GM20431 (cell line): Measurements from ENCODE around the gene FAH.
"Not testable (repeated sequence)": the region's sequence is repeated elsewhere in the genome, so short reads cannot be mapped to it uniquely, and the experiment has no call there.

Experiments
- in situ Hi-C: fragments of 300-500 bp; cut with MseI, MboI; formaldehyde crosslinking; loops from one replicate; pipeline ENCODE4 v1.15.0; 2020; ENCODE audit warnings: low sequenced_read_pairs; ENCODE audit not compliant: unreplicated experiment

FAH gene

DNA sequence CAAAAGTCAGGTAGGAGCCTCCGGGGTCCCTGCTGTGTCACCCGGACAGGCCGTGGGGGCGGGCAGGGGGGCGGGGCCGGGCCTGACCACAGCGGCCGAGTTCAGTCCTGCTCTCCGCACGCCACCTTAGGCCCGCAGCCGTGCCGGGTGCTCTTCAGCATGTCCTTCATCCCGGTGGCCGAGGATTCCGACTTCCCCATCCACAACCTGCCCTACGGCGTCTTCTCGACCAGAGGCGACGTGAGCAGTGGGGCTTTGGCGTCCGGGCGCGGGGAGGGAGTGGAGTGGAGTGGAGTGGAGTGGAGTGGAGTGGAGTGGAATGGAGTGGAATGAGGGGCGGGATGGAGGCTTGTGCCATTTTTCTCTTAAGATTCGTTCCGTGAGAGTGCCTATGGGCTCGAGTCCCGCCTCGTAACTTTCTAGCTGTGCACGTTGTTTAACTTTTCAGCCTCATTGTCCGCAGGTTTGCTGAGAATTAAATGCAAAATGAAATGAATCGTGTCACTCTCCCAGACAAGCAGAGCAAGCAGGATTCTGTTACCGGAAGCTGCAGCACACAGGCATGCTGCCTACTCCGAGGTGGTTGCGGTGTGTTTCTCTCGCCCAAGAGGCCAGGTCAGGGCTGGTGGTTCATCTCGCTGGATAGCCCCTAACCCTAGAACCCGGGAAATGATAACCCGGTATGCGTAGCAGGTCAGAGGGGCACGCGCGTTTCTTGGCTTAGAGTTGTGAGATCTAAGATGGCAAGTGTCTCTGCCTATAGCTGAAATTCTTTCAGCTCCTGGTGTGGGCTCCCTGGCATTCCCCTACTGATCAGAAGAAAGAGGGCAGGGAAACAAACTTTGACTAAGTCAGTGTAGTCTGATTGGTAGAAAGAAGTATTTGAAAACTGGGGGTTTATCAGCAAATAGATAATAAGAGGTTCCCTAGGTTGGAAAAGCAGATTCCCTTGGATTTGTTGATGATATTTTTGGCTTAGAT, at the start of gene FAH:
FAH (plus strand) TSS at position 104 of the 981 bp plus-strand sequence; CDS start at position 160, 56 bp downstream.
- in situ Hi-C loops = no loop called here

DNA sequence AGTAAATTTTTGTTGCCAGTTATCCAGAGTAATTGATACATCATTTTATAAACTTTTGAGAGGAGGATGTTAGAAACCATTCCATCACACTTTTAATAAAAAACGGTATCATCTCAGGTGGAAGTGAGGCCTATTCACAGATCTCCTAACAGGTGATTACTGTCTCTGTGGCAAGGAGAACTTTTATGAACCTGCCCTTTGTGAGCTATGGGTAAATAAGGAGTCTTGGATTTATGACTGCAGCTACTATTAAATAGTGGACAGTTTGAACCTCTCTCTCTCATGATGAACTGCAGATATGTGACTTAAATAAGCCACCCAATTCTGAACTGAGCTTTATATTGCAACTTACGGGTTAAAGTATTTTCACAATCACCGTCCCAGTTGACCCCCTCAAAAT, 47.6 kb upstream of the FAH start:
- in situ Hi-C loops = no loop called here

DNA sequence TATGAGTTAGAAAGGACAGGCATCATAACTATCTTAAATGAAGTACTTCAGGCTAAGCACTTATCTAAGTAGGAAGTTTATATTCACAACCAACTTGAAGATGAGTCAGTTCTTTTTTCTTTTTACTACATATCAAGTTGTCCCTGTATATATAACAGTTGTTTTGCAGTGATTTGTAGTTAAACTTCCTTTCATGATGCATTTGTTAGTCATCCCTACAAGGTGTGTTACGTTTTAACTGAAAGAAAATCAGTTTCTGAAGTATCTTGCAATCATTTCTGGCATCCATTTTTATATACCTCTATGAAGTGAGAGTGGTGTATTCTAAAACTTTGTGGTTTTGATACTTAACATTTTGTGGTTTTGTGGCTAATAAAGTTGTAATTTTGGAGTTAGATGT, 47.2 kb upstream of the FAH start:
- in situ Hi-C loops = no loop called here

DNA sequence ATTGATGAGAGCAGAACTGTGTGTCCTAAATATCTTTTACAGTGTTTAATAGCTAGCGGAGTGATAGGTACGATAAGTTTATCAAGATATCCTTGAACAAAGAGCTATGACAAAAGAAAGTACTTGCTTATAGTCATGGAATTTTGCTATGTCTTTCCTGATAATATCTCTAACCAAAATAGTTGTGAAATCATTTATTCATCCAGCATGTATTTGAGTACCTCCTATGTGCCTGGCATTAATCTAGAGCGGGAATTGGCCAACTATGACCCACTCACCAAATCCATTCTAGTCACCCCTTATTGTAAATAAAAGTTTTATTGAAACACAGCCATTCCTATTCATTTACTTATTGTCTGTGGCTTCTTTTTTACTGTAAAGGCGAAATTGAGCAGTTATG, 46.7 kb upstream of the FAH start:
- in situ Hi-C loops = no loop called here

DNA sequence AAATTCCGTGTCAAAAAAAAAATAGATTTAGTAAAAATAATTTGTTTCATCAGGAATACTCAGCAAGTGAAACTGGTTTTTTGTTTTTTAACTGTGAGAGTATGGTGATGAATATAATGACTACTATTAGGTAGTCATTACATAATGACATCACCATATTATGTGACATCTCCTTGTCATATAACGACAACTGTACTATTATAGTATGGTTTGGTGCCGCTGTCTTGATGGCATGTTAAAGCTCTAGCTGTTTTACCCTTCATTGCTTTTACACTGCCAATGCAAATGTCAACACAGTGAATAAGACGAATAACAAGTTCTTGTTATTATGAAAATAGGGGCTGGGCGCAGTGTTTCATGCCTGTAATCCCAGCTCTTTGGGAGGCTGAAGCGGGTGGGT, 45.6 kb upstream of the FAH start:
- in situ Hi-C loops = no loop called here

DNA sequence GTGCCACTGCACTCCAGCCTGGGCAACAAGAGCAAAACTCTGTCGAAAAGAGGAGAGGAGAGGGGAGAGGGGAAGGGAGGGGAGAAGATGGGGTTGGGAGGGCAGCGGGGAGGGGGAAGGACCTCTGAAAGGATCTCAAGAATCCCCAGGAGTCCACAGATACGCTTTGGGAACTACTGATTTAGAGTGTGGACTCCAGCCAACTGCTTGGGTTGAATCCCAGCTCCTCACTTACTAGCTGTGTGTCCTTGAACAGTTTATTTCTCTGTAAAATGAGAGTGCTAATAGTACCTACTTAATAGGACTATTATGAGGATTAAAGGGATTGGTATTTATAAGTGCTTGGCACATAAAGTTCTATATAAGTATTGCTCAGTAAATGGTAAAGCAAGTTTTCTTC, 45.0 kb upstream of the FAH start:
- in situ Hi-C loops = no loop called here

DNA sequence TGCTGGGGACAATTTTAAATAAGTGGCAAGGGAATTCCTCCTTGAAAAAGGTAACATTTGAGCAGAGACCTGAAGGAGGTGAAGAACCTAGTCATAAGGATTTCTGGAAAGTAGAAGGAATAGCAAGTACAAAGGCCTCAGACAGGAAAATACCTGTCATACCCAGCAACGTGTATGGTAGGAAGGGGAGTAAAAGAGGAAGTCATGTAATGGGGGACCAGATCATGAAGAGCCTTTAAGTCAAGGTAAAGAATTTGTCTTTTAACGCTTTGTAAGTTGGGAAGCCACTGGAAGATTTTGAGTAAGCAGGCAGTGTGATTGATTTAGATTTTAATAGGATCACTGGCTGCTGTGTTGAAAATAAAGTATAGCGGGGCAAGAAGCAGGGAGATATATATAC, 43.4 kb upstream of the FAH start:
- in situ Hi-C loops = no loop called here

DNA sequence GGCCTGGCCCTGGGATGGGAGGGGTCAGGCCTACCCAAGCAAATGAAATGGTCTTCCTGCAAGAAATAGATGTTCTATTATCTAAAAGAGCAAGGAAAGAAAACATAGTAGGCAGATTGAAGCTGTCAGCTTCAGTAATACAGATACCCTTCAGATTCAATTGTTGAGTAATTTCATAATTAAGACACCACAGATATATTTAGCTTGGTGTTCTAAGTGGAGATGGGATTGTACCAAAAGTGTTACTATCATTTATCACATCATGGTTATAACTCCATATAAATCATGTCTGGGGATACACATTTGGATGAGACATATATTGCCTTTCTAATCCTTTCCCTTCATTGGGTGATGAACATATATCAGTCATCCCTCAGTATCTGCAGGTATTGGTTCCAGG, 41.9 kb upstream of the FAH start:
- in situ Hi-C loops = no loop called here

DNA sequence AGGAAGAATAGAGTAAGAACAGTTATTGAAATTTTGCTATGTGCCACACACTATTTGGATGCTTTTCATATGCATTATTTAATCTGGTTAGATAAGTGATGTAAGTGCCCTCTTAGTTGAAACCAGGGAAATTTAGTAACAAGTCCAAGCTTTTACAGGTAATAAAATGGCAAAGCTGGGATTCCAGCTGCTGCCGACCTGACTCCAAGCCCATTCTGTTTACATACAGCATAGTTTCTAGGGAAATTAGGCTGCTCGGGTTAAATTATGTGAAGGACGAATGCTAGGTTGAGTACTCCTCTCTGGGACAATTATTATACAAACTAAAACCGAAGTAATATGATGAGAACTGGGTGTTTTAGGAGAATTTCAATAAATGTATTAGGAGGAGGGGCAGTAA, 38.7 kb upstream of the FAH start:
- in situ Hi-C loops = no loop called here

DNA sequence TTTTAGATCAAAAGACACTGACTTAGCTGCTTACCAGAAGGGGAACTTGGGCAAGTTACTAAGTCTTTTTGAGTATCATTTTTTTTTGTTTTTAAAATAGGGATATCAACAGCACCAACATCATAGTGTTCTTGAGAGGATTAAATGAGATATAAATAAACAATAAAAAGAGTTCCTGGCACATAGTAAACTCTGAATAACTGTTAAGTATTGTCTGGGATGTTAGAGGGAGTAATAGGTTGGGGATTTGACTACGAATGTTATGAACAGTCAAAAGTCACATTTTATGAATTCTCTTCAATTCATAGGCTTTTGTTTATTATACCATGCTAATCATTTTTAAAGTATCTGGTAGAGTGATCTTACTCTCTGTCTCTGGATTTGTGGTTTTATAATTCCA, 37.8 kb upstream of the FAH start:
- in situ Hi-C loops = no loop called here

DNA sequence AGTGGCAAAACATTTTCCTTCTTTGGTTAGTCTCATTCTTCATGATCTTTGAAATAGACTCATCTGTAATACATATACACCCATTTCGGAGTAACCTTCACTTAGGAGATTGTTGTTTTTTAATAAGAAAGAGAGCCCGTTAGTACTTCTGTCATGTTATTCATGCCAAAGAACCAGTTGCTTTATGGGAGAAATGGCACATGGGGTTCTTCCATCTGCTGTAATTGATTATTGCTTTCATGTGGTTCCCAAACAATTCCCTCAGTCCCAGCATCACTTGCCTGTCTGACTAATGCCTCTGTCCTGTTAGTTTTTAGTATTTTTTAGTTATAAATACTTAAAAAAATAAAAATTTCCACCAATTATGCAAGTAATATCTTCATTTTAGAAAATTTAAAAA, 33.8 kb upstream of the FAH start:
- in situ Hi-C loops = no loop called here

DNA sequence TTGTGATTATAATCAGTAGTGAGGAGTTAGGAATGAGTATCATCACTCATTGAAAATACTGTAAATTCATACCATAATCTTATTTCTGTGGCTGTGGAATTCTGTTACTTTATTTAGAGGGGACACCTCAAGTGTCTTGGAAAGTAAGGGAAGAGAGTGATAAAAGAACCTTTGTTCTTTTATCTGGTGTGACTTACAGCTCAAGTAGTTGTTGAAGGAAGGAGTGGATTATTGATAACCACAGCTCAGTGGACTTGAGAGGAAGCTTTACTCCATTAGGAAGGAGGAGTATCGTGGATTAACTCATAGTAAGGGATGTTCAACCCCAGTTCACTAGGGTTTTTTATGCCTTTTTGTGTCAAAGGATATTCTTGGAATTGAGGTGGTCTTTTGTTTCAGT, 32.2 kb upstream of the FAH start:
- in situ Hi-C loops = no loop called here

DNA sequence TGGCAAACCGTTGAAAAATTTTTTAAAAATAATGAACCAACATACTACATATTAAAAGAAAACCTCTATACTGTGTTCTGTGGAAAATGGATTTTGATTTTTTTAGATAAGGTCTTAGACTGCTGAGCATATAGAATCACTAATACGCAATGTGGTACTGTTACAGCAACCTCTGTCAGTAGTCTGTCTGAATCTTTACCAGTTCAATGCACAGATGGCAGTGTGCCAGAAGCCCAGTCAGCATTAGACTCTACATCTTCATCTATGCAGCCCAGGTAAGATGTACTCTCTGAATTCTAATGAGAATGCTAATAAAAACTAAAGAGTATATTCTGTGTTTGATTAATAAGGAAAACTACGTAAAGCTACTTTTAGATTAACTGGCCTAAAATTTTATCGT, 31.3 kb upstream of the FAH start:
- in situ Hi-C loops = no loop called here

DNA sequence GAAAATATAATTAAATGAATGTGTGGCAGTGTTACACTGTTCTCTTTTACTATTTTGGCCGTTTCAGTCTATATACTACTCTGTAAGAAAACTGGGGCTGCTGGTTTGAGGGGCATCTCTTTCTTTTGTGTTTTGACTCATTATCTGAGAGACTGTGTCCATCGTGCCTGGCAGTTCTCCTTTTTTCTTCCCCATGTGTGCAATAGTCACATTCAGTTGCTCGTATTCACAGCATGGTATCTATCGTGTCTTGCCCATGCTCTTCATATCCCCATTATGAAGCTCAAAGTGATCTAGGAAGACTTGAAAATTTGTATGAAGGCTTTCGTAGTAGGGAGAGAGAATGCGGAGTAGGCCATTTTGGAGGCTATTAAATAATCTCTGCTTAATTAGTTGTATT, 29.8 kb upstream of the FAH start:
- in situ Hi-C loops = no loop called here

DNA sequence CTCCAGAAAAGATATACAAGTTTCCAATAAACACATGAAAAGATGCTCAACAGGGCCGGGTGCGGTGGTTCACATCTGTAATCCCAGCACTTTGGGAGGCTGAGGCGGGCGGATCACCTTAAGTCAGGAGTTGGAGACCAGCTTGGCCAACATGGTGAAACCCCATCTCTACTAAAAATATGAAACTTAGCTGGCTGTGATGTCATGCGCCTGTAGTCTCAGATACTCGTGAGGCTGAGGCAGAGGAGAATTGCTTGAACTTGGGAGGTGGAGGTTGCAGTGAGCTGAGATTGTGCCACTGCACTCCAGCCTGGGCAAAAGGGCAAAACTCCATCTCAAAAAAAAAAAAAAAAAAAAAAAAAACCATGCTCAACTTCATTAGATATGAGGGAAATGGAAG, 25.5 kb upstream of the FAH start:
- in situ Hi-C loops = not testable (repeated sequence)

DNA sequence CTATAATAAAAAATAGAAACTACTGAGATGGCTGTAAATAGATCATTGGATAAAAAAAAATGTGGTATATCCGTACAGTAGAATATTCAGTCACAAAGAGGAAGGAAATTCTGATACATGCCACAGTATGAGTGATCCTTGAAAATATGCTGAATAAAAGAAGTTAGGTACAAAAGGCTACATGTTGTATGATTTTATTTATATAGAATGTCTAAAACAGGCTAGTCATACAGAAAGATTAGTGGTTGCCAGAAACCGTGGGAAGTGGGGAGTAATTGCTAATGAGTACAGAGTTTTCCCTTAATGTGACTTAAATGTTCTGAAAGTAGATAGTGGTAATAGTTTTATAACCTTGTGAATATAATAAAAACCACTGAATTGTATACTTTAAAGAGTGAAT, 24.9 kb upstream of the FAH start:
- in situ Hi-C loops = no loop called here

DNA sequence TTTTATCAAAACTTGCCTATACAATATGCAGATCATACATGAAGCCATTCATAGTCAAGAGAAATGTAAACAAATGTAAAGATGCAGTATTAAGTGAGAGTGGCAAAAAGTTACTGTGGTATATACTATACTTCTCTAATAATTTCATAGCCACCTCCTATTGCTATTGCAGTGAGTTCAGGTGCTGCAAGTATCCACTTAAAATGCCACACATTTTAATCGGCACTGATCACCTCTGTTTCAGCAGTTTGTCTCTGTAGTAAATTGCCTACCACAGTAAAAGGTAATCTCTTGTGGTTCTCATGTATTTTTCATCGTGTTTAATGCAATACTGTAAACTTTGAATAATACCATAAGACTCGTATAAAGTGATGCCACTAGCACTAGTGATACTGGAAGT, 20.4 kb upstream of the FAH start:
- in situ Hi-C loops = no loop called here

DNA sequence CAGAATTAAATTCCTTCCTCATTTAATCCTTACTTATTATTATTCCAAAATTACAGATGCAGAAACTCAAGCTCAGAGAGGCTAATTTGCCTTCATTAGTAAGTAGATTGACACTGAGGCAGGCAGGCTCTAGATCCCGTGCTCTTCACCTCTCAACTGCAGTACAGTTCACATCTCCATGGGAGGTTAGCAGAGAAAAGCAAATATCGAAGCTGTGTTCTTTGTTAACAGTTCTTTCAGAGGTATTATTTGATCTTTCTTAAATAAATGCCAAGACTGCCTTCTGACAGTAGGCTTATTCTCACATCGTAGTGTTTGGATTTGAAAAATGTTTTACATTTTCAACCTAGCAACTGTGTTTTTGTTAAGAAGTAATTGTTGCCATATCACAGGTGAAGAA, 15.9 kb upstream of the FAH start:
- in situ Hi-C loops = no loop called here

DNA sequence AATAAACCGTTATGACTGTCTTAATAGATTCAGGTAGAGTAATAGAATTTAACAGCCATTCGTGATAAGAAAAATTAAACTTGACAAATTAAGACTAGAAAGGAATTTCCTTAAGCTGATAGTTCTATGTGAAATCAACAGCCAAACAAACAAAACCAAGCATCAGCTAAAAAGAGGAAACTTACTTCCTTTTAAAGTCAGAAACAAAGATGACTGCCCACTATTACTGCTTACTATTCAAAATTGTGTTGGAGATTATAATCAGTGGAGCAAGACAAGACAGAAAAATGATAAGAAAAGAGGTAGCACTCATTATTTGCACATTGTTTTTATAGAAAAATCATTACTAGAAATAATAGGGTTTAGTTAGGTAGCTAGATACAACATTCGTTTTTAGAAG, 13.8 kb upstream of the FAH start:
- in situ Hi-C loops = no loop called here

DNA sequence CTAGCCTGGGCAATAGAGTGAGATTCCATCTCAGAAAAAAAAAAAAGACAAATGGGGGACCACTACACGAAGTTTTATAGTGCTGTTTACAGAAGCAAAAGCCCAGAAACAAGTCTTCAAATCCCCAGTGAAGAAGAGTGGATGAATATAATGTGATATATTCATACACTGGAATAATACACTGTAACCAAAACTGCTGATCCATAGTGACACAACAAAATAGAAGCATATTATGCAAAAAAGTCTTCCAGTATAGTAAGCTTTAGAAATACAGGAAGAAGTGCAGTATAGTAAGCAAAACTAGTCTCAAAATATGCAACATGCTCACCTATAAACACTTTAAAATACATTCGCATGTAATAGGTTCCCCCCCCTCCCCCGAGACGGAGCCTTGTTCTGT, 11.9 kb upstream of the FAH start:
- in situ Hi-C loops = no loop called here

DNA sequence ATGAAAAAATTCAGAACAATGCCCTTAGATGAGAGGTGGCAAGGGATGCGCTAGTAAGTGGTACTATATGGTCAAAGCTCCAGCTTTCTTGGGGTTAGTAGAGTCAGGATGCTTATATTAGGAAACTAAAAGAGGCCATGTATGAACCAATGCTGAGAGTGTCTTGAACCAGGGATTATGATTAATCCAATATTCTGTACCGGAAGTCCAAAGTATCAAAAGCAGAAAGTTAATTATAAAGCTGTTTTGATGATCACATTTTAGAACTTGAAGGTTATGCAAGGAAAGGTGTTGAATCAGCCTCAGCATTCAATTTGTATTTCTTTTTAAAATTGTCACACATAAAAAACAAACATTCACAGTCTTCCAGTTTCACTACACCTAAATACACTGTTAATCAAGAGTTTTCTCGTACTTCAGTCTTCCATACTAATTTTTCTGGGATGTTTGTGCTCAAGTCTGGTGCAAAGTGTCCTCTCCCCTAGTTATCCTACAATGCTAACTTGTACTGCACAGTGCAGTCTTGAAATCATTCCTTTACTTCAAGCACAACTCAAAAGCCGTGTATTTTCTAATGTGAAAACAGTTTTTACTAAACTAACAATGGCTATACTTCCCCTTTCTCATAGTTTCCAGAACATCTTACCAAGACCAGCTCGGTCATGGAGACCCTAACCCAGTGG, 10.7 kb upstream of the FAH start:
- in situ Hi-C loops = no loop called here

DNA sequence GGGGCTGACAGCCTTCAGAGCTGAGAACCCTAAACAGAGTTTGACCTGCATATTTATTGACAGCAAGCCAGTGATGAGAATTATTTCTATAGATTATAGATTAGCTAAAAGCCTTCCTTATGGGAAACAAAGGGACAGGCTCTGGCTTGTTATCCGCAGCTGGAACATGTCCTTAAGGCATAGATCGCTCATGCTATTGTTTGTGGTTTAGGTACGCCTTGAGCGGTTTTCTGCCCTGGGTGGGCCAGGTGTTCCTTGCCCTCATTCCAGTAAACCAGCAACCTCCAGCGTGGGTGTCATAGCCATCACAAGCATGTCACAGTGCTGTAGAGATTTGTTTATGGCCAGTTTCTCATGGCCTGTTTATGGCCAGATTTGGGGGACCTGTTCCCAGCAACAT, 10.2 kb upstream of the FAH start:
- in situ Hi-C loops = no loop called here
